K562 (cell line): ENCODE data around the gene IFIT2. TPM values are rescaled to one million over a fixed set of nuclear protein-coding genes. Genes with fewer than 3 reads are reported as not detected.

Source experiments
- ARNT ChIP-seq, 2 experiments: fragments of 450-650 bp; IDR thresholded peaks; 2 replicates each; pipeline ENCODE4 v1.6.1; 2016; ENCODE audit warnings: mild to moderate bottlenecking in 1 of 2
- BCL6 ChIP-seq: fragments of 250-450 bp; sonication (Bioruptor Pico); IDR thresholded peaks from 2 replicates; pipeline ENCODE4 v1.4.0; 2020
- CBFA2T2 ChIP-seq: fragments of 450-650 bp; conservative IDR thresholded peaks from 2 replicates; pipeline ENCODE4 v1.6.1; 2017; ENCODE audit warnings: mild to moderate bottlenecking
- DNMT1 ChIP-seq: fragments of 450-650 bp; IDR thresholded peaks from 2 replicates; pipeline ENCODE4 v1.6.1; 2016; ENCODE audit warnings: antibody characterized with exemption, mild to moderate bottlenecking
- EP400 ChIP-seq: fragments of 450-650 bp; IDR thresholded peaks from 2 replicates; pipeline ENCODE4 v1.6.1; 2017; ENCODE audit warnings: antibody characterized with exemption, mild to moderate bottlenecking, moderate library complexity
- ESRRA ChIP-seq: fragments of 450-650 bp; IDR thresholded peaks from 2 replicates; pipeline ENCODE4 v1.6.1; 2014; ENCODE audit warnings: low read depth, mild to moderate bottlenecking, moderate library complexity, borderline replicate concordance
- GABPB2 ChIP-seq: fragments of 250-450 bp; sonication (Bioruptor Pico); conservative IDR thresholded peaks from 2 replicates; pipeline ENCODE4 v1.5.1; 2021; ENCODE audit warnings: mild to moderate bottlenecking
- MECOM ChIP-seq: fragments of 250-450 bp; sonication (Bioruptor Pico); IDR thresholded peaks from 2 replicates; pipeline ENCODE4 v1.8.0; 2022; ENCODE audit warnings: inconsistent platforms
- MEIS2 ChIP-seq: fragments of 450-650 bp; IDR thresholded peaks from 2 replicates; pipeline ENCODE4 v1.6.1; 2014; ENCODE audit warnings: mild to moderate bottlenecking; ENCODE audit not compliant: partially characterized antibody
- NCOR1 ChIP-seq: fragments of 450-650 bp; IDR thresholded peaks from 2 replicates; pipeline ENCODE4 v1.6.1; 2016; ENCODE audit warnings: mild to moderate bottlenecking, moderate library complexity
- PML ChIP-seq: IDR thresholded peaks from 2 replicates; pipeline ENCODE4 v1.6.1; 2012; ENCODE audit warnings: low read length, inconsistent platforms
- PURB ChIP-seq: sonication (generic); formaldehyde crosslinking; IDR thresholded peaks from 2 replicates; pipeline ENCODE4 v1.9.0; 2021; ENCODE audit warnings: low read depth, mild to moderate bottlenecking, missing genetic modification reagents
- SAP30 ChIP-seq: fragments of 200-600 bp; sonication (generic); IDR thresholded peaks from 2 replicates; pipeline ENCODE4 v1.6.1; 2012; ENCODE audit warnings: borderline replicate concordance, low read depth, mild to moderate bottlenecking, moderate library complexity, low read length, control low read depth, inconsistent platforms; ENCODE audit not compliant: insufficient read depth, poor library complexity, severe bottlenecking
- SIX5 ChIP-seq, 2 experiments: IDR thresholded peaks; 2 replicates each; pipeline ENCODE4 v1.6.1; 2011; ENCODE audit warnings: low read length in 2 of 2, borderline replicate concordance in 1 of 2, low read depth in 1 of 2, mild to moderate bottlenecking in 1 of 2, moderate library complexity in 1 of 2; ENCODE audit not compliant: insufficient read depth in 1 of 2
- SMAD3 ChIP-seq: fragments of 450-650 bp; formaldehyde crosslinking; conservative IDR thresholded peaks from 2 replicates; pipeline ENCODE4 v1.4.0; 2020; ENCODE audit warnings: mild to moderate bottlenecking
- SMC3 ChIP-seq: conservative IDR thresholded peaks from 2 replicates; pipeline ENCODE4 v1.6.1; 2011; ENCODE audit warnings: low read depth, low read length, improper control_type of control experiment; ENCODE audit not compliant: insufficient read depth
- SNIP1 ChIP-seq: fragments of 450-650 bp; IDR thresholded peaks from 2 replicates; pipeline ENCODE4 v1.7.1; 2017; ENCODE audit warnings: low read depth, mild to moderate bottlenecking
- STAT5B ChIP-seq: fragments of 250-450 bp; sonication (Bioruptor Pico); IDR thresholded peaks from 2 replicates; pipeline ENCODE4 v1.8.0; 2021; ENCODE audit warnings: mild to moderate bottlenecking, inconsistent platforms
- TRIM24 ChIP-seq, 2 experiments: fragments of 450-650 bp; IDR thresholded peaks; 2 replicates each; pipeline ENCODE4 v1.6.1; 2016
- TRIM28 ChIP-seq: fragments of 450-650 bp; IDR thresholded peaks from 2 replicates; pipeline ENCODE4 v1.6.1; 2017
- ZNF134 ChIP-seq: fragments of 250-450 bp; sonication (Bioruptor Pico); conservative IDR thresholded peaks from 2 replicates; pipeline ENCODE4 v1.4.0; 2020
- ZNF146 ChIP-seq: IDR thresholded peaks from one replicate; pipeline ENCODE4 v1.6.1; 2018; ENCODE audit warnings: missing compliant biosample characterization; ENCODE audit not compliant: unreplicated experiment
- ZNF224 ChIP-seq: sonication (generic); formaldehyde crosslinking; IDR thresholded peaks from 2 replicates; pipeline ENCODE4 v1.8.0; 2022; ENCODE audit warnings: mild to moderate bottlenecking, missing genetic modification reagents
- ZNF232 ChIP-seq: sonication (generic); formaldehyde crosslinking; IDR thresholded peaks from 2 replicates; pipeline ENCODE4 v1.8.0; 2022; ENCODE audit warnings: mild to moderate bottlenecking, missing genetic modification reagents
- ZNF239 ChIP-seq: fragments of 250-450 bp; sonication (Bioruptor Pico); IDR thresholded peaks from 2 replicates; pipeline ENCODE4 v1.4.0; 2020; ENCODE audit warnings: mild to moderate bottlenecking
- polyA plus RNA-seq, 8 experiments: library from polyadenylated mRNA; depleted of rRNA in 4 of 8; stranded (reverse) in 5 of 8; unstranded in 3 of 8; fragments of >200 nt; fragmentation: Nextera tagmentation in 2 of 8; fragmentation: Illumina TruSeq in 1 of 8; extraction: Ambion mirVana in 2 of 8; extraction: Trizol in 1 of 8; gene quantifications; 2 replicates each; pipeline versions ENCODE4 v1.2.1 to v1.2.3, GENCODE V29; 2011 to 2014; ENCODE audit warnings: inconsistent platforms in 1 of 8, missing spikeins in 1 of 8
- total RNA-seq, 7 experiments: library from RNA; depleted of rRNA in 6 of 7; stranded (reverse); fragments of >200 nt in 6 of 7; fragmentation: Illumina TruSeq in 2 of 7; extraction: Trizol in 2 of 7; gene quantifications; 2 replicates each; pipeline versions ENCODE4 v1.2.1 to v1.2.3, GENCODE V29; 2011 to 2021; ENCODE audit warnings: low replicate concordance in 1 of 7
- TF ChIP-seq, protein P1 (sequence below): fragments of 450-650 bp; IDR thresholded peaks from 2 replicates; pipeline ENCODE4 v1.6.1; 2017; ENCODE audit warnings: antibody characterized with exemption, mild to moderate bottlenecking
- TF ChIP-seq, protein P2 (sequence below): fragments of 450-650 bp; IDR thresholded peaks from 2 replicates; pipeline ENCODE4 v1.7.1; 2018; ENCODE audit warnings: mild to moderate bottlenecking, low read depth; ENCODE audit not compliant: partially characterized antibody

IFIT2 gene
- total and polyA plus RNA-seq, 9 of the 15 experiments (the other 6 are each of a cell fraction or from before 2014, with no cell fraction given) = 0.03 to 0.25 (median 0.10) TPM; not detected in 1

DNA sequence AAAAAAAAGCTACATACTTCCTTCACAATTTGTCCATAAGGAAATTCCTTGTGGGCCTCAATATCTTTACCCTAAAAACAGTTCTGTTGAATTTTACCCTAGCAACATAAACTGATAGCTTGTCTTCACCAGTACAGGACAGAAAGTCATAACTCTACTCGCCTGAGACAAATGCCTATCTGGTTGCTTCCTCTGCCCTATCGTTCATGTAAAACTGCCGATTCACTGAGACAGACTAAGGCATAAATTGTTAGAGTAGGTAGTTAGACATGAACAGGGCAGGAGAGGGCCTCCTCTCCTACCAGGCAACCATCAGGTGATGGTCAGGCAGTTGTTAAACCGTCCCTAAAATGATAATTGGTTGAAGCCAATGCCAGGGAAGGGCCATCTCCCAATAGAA lies 51.0 kb downstream of the IFIT2 start (continued):
- TF ChIP-seq, protein P1, sequence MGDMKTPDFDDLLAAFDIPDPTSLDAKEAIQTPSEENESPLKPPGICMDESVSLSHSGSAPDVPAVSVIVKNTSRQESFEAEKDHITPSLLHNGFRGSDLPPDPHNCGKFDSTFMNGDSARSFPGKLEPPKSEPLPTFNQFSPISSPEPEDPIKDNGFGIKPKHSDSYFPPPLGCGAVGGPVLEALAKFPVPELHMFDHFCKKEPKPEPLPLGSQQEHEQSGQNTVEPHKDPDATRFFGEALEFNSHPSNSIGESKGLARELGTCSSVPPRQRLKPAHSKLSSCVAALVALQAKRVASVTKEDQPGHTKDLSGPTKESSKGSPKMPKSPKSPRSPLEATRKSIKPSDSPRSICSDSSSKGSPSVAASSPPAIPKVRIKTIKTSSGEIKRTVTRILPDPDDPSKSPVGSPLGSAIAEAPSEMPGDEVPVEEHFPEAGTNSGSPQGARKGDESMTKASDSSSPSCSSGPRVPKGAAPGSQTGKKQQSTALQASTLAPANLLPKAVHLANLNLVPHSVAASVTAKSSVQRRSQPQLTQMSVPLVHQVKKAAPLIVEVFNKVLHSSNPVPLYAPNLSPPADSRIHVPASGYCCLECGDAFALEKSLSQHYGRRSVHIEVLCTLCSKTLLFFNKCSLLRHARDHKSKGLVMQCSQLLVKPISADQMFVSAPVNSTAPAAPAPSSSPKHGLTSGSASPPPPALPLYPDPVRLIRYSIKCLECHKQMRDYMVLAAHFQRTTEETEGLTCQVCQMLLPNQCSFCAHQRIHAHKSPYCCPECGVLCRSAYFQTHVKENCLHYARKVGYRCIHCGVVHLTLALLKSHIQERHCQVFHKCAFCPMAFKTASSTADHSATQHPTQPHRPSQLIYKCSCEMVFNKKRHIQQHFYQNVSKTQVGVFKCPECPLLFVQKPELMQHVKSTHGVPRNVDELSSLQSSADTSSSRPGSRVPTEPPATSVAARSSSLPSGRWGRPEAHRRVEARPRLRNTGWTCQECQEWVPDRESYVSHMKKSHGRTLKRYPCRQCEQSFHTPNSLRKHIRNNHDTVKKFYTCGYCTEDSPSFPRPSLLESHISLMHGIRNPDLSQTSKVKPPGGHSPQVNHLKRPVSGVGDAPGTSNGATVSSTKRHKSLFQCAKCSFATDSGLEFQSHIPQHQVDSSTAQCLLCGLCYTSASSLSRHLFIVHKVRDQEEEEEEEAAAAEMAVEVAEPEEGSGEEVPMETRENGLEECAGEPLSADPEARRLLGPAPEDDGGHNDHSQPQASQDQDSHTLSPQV = no peak
- TF ChIP-seq SMAD3 = no peak
- no peak for TF ChIP-seq PURB (CRISPR knock-in tag)
- no peak for TF ChIP-seq ZNF224 (CRISPR knock-in tag)
- TF ChIP-seq SAP30 = no peak
- no peak for TF ChIP-seq SMC3
- TF ChIP-seq CBFA2T2 = peak; percentile 33; the same call in 1 of the 2 replicates
- TF ChIP-seq ARNT (IDR thresholded peaks at IDR 0.05) = no peak
- peak; percentile 23; the same call in 1 of the 2 replicates for TF ChIP-seq NCOR1
- TF ChIP-seq TRIM28 = peak; percentile 33; the same call in 1 of the 2 replicates
- no peak for TF ChIP-seq ZNF232
- no peak for TF ChIP-seq ESRRA
- no peak for TF ChIP-seq SIX5 (IDR thresholded peaks at IDR 0.05; ENCODE audit: borderline replicate concordance in 1 of 2, insufficient read depth in 1 of 2, low read depth in 1 of 2, low read length in 2 of 2)
- TF ChIP-seq ZNF134 (CRISPR knock-in tag) = peak; percentile 54; the same call in 1 of the 2 replicates
- peak; percentile 97 for TF ChIP-seq MECOM (CRISPR knock-in tag)
- no peak for TF ChIP-seq SNIP1
- no peak for TF ChIP-seq ZNF239 (CRISPR knock-in tag)
- peak; percentile 86 for TF ChIP-seq MEIS2
- TF ChIP-seq GABPB2 (CRISPR knock-in tag) = no peak
- peak in 1 of 2 experiments; percentile 16; a peak in 1 of 4 replicates for TF ChIP-seq TRIM24 (IDR thresholded peaks at IDR 0.05)
- no peak for TF ChIP-seq ZNF146
- TF ChIP-seq EP400 = no peak
- TF ChIP-seq PML = no peak
- TF ChIP-seq BCL6 (CRISPR knock-in tag) = no peak
- no peak for TF ChIP-seq STAT5B (CRISPR knock-in tag)
- TF ChIP-seq, protein P2, sequence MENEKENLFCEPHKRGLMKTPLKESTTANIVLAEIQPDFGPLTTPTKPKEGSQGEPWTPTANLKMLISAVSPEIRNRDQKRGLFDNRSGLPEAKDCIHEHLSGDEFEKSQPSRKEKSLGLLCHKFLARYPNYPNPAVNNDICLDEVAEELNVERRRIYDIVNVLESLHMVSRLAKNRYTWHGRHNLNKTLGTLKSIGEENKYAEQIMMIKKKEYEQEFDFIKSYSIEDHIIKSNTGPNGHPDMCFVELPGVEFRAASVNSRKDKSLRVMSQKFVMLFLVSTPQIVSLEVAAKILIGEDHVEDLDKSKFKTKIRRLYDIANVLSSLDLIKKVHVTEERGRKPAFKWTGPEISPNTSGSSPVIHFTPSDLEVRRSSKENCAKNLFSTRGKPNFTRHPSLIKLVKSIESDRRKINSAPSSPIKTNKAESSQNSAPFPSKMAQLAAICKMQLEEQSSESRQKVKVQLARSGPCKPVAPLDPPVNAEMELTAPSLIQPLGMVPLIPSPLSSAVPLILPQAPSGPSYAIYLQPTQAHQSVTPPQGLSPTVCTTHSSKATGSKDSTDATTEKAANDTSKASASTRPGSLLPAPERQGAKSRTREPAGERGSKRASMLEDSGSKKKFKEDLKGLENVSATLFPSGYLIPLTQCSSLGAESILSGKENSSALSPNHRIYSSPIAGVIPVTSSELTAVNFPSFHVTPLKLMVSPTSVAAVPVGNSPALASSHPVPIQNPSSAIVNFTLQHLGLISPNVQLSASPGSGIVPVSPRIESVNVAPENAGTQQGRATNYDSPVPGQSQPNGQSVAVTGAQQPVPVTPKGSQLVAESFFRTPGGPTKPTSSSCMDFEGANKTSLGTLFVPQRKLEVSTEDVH = no peak
- no peak for TF ChIP-seq DNMT1
